Measurements from ENCODE around the gene C16orf78.

- TF ChIP-seq CTCF (IDR thresholded peaks at IDR 0.05): no peak
- no peak for TF ChIP-seq EZH2 (IDR thresholded peaks at IDR 0.05)
Measured at GRCh38 chr16:49427771-49428170, 54.2 kb downstream of the C16orf78 start.

Measured in neural progenitor cell (in vitro differentiated cells).